GM23338 (cell line): ENCODE results near the gene ACKR1.

ENCODE experiments used
- CREB1 ChIP-seq: fragments of 250-450 bp; sonication (Bioruptor Pico); IDR thresholded peaks from 2 replicates; pipeline ENCODE4 v1.5.0; 2020; ENCODE audit warnings: low read depth, mild to moderate bottlenecking, moderate library complexity
- CTCF ChIP-seq, 2 experiments: fragments of 200-600 bp in 1 of 2; sonication (generic) in 1 of 2; conservative IDR thresholded peaks; 2 replicates each; pipeline versions ENCODE4 v1.5.1 to v1.6.1; 2016 to 2017; ENCODE audit warnings: antibody characterized with exemption in 2 of 2, low read depth in 2 of 2, mild to moderate bottlenecking in 2 of 2, moderate library complexity in 1 of 2
- EZH2 ChIP-seq: fragments of 200-600 bp; sonication (generic); IDR thresholded peaks from one replicate; pipeline ENCODE4 v1.8.0; 2017; ENCODE audit warnings: antibody characterized with exemption, mild to moderate bottlenecking, low read depth; ENCODE audit not compliant: unreplicated experiment
- EZH2phosphoT487 ChIP-seq: fragments of 200-600 bp; sonication (generic); IDR thresholded peaks from one replicate; pipeline ENCODE4 v1.8.1; 2018; ENCODE audit warnings: antibody characterized with exemption; ENCODE audit not compliant: unreplicated experiment
- POLR2AphosphoS5 ChIP-seq: IDR thresholded peaks from 2 replicates; pipeline ENCODE4 v1.6.1; 2016; ENCODE audit warnings: antibody characterized with exemption, low read depth
- REST ChIP-seq: IDR thresholded peaks from one replicate; pipeline ENCODE4 v1.6.1; 2018; ENCODE audit warnings: antibody characterized with exemption; ENCODE audit not compliant: unreplicated experiment

- no peak for TF ChIP-seq CTCF (conservative IDR thresholded peaks at IDR 0.05; ENCODE audit: low read depth in 2 of 2)
- no peak for TF ChIP-seq CREB1 (CRISPR knock-in tag)
- no peak for TF ChIP-seq POLR2AphosphoS5
- TF ChIP-seq EZH2: no peak
- no peak for TF ChIP-seq EZH2phosphoT487
- no peak for TF ChIP-seq REST
These were observed 24.7 kb downstream of the ACKR1 start for GRCh38 chr1:159229260-159229885.
